GM19193 (cell line): Measurements from ENCODE around the gene TMEM37.

Source experiments
- POLR2A ChIP-seq: IDR thresholded peaks from 4 replicates; pipeline ENCODE4 v1.6.1; 2011; ENCODE audit not compliant: insufficient read depth, insufficient read length; ENCODE audit errors: extremely low read depth

TMEM37 gene

DNA sequence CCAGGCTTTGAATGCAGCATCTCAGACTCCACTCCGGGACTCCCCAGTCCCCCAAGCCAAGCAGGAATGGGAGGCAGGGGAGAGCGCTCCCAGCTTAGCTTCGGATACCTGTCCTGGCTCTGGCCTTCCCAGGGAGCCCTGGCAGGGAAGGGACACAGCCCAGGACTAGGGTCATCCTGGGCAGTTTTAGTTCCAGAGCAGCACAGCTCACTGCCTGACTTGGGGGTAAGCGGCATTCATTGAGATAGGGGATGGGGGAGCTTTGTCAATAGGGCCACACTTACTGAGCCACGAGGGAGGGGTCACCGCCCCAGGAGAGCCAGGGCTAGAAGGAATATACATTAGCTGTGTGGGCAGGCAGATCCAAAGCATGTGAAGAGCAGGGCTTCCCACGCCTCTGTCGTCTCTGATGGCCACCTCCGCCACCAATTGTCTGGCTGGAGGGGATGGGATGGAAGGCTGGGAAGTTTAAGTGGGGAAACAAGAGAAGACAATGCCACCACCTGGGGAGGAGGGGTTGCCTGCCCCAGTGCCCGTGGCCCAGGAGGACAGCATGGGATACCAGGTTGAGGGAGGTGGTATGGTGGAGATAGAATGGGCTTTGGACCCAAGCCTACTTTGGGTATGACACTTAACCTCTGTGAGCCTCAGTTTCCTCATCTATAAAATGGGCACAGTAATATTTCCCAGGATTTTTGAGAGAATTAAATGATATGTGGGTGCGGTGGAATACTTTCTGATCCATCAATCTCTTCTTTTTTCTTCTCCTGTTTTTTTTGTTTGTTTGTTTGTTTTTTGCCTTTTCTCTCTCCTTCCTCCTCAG, 52.5 kb downstream of the TMEM37 start:
- no peak for TF ChIP-seq POLR2A

- TF ChIP-seq POLR2A = no peak
Measured at GRCh38 chr2:119484834-119485233, 53.2 kb downstream of the TMEM37 start.

- TF ChIP-seq POLR2A = no peak
Measured at GRCh38 chr2:119485336-119486110, 53.9 kb downstream of the TMEM37 start.

GRCh38 chr2:119486196-119486827, 54.7 kb downstream of the TMEM37 start:
- TF ChIP-seq POLR2A = no peak

GRCh38 chr2:119486886-119487285, 55.2 kb downstream of the TMEM37 start:
- TF ChIP-seq POLR2A = no peak

- TF ChIP-seq POLR2A = no peak
Measured at GRCh38 chr2:119487434-119488244, 56.0 kb downstream of the TMEM37 start.
